SH-SY5Y (cell line): ENCODE measurements around the gene MXRA7.

ENCODE experiments used
- GATA2 ChIP-seq: IDR thresholded peaks from 2 replicates; pipeline ENCODE4 v1.6.1; 2011; ENCODE audit warnings: mild to moderate bottlenecking, low read depth, low read length
- GATA3 ChIP-seq: IDR thresholded peaks from 2 replicates; pipeline ENCODE4 v1.6.1; 2011; ENCODE audit warnings: low read depth, mild to moderate bottlenecking, low read length, moderate library complexity

- TF ChIP-seq GATA3 (no peak), GATA2 (no peak)
Measured at GRCh38 chr17:76672892-76673291, 37.9 kb downstream of the MXRA7 start.
